Measurements from ENCODE around the gene SLC7A8.

The SLC7A8 gene

GRCh38 chr14:23120541-23121251, 62.8 kb downstream of the SLC7A8 start (continued):
- TF ChIP-seq ZBTB11 (tag by site-specific recombination; conservative IDR thresholded peaks at IDR 0.05; ENCODE audit: low read depth) (no peak), ZIC2 (tag by site-specific recombination; IDR thresholded peaks at IDR 0.05) (peak; percentile 25; the same call in 1 of the 2 replicates), ZNF692 (tag by site-specific recombination; IDR thresholded peaks at IDR 0.05) (0 out of 2 replicates have a peak, but pooled peaks have one; percentile 27), HOXA7 (CRISPR knock-in tag; IDR thresholded peaks at IDR 0.05; ENCODE audit: borderline replicate concordance) (no peak), SETDB1 (IDR thresholded peaks at IDR 0.05; ENCODE audit: insufficient read length, low read length) (no peak), ZNF843 (tag by site-specific recombination; IDR thresholded peaks at IDR 0.05) (no peak), YY1 (tag by site-specific recombination; IDR thresholded peaks at IDR 0.05) (no peak), AEBP2 (tag by site-specific recombination; IDR thresholded peaks at IDR 0.05; ENCODE audit: borderline replicate concordance) (no peak), TRIM28 (IDR thresholded peaks at IDR 0.05; ENCODE audit: borderline replicate concordance, low read length) (no peak), ZBTB48 (tag by site-specific recombination; IDR thresholded peaks at IDR 0.05) (no peak), KLF17 (tag by site-specific recombination; IDR thresholded peaks at IDR 0.05) (peak; percentile 62; the same call in 1 of the 2 replicates), ZBTB7A (tag by site-specific recombination; IDR thresholded peaks at IDR 0.05; ENCODE audit: low read depth) (no peak), ZBTB6 (tag by site-specific recombination; IDR thresholded peaks at IDR 0.05) (no peak), ZNF549 (tag by site-specific recombination; IDR thresholded peaks at IDR 0.05) (no peak), ZNF561 (tag by site-specific recombination; IDR thresholded peaks at IDR 0.05; ENCODE audit: borderline replicate concordance) (no peak), ZNF704 (tag by site-specific recombination; IDR thresholded peaks at IDR 0.05) (no peak), ZNF19 (tag by site-specific recombination; IDR thresholded peaks at IDR 0.05; ENCODE audit: low read depth) (no peak), TSHZ1 (tag by site-specific recombination; IDR thresholded peaks at IDR 0.05; ENCODE audit: borderline replicate concordance) (no peak), ZNF24 (tag by site-specific recombination; IDR thresholded peaks at IDR 0.05) (0 out of 2 replicates have a peak, but pooled peaks have one; percentile 50), ZNF394 (tag by site-specific recombination; IDR thresholded peaks at IDR 0.05; ENCODE audit: borderline replicate concordance) (0 out of 2 replicates have a peak, but pooled peaks have one; percentile 20), ZNF777 (tag by site-specific recombination; IDR thresholded peaks at IDR 0.05; ENCODE audit: borderline replicate concordance) (no peak), ZNF580 (tag by site-specific recombination; IDR thresholded peaks at IDR 0.05) (no peak), ZNF184 (tag by site-specific recombination; IDR thresholded peaks at IDR 0.05) (no peak), ZNF600 (tag by site-specific recombination; IDR thresholded peaks at IDR 0.05) (0 out of 2 replicates have a peak, but pooled peaks have one; percentile 38), SP3 (tag by site-specific recombination; IDR thresholded peaks at IDR 0.05) (no peak)
